OCI-LY1 (cell line): Measurements from ENCODE around the gene ITPK1.

ENCODE experiments used
- H2AFZ ChIP-seq: fragments of 200-600 bp; sonication (generic), shearing (Covaris generic); 2 replicates; pipeline ENCODE4 v1.6.0; 2014; ENCODE audit warnings: antibody characterized with exemption, mild to moderate bottlenecking, low read length
- H3F3A ChIP-seq: fragments of 200-600 bp; sonication (generic), shearing (Covaris generic); 2 replicates; pipeline ENCODE4 v1.6.0; 2014; ENCODE audit warnings: mild to moderate bottlenecking, antibody characterized with exemption, low read length, moderate library complexity; ENCODE audit not compliant: insufficient read depth
- H3K27ac ChIP-seq: fragments of 200-600 bp; sonication (generic); 2 replicates; pipeline ENCODE4 v1.5.1; 2014; ENCODE audit warnings: low read length, mixed run types, mild to moderate bottlenecking, low read depth; ENCODE audit not compliant: poor library complexity, severe bottlenecking
- H3K27me3 ChIP-seq: fragments of 200-600 bp; sonication (generic); 2 replicates; pipeline ENCODE4 v1.6.0; 2014; ENCODE audit warnings: antibody characterized with exemption, mild to moderate bottlenecking, low read length, moderate library complexity; ENCODE audit not compliant: insufficient read depth
- H3K36me3 ChIP-seq: fragments of 200-600 bp; sonication (generic); 2 replicates; pipeline ENCODE4 v1.6.1; 2014; ENCODE audit warnings: mild to moderate bottlenecking, antibody characterized with exemption, low read length, moderate library complexity, mixed read lengths; ENCODE audit not compliant: insufficient read depth
- H3K4me1 ChIP-seq: fragments of 200-600 bp; sonication (generic); 2 replicates; pipeline ENCODE4 v1.5.1; 2014; ENCODE audit warnings: mild to moderate bottlenecking, low read length, moderate library complexity; ENCODE audit not compliant: insufficient read depth, severe bottlenecking
- H3K4me2 ChIP-seq: fragments of 200-600 bp; sonication (generic), shearing (Covaris generic); 2 replicates; pipeline ENCODE4 v1.6.1; 2014; ENCODE audit warnings: low read length
- H3K4me3 ChIP-seq: fragments of 200-600 bp; sonication (generic); 2 replicates; pipeline ENCODE4 v1.5.1; 2014; ENCODE audit warnings: low read length, low read depth, mild to moderate bottlenecking, mixed read lengths; ENCODE audit not compliant: poor library complexity, severe bottlenecking
- H3K79me2 ChIP-seq: fragments of 200-600 bp; shearing (Covaris generic); 2 replicates; pipeline ENCODE4 v1.6.1; 2016; ENCODE audit warnings: mixed run types, low read length, mixed read lengths; ENCODE audit not compliant: insufficient read depth
- H3K9ac ChIP-seq: fragments of 200-600 bp; sonication (generic), shearing (Covaris generic); 2 replicates; pipeline ENCODE4 v1.6.1; 2014; ENCODE audit warnings: mild to moderate bottlenecking, low read length, mixed read lengths
- H3K9me2 ChIP-seq: fragments of 200-600 bp; sonication (generic), shearing (Covaris generic); 2 replicates; pipeline ENCODE4 v1.6.1; 2014; ENCODE audit warnings: low read depth, mild to moderate bottlenecking, low read length, mixed read lengths
- H3K9me3 ChIP-seq: fragments of 200-600 bp; shearing (Covaris generic); 2 replicates; pipeline ENCODE4 v1.6.1; 2014; ENCODE audit warnings: low read length, mixed read lengths
- H4K20me1 ChIP-seq: fragments of 200-600 bp; sonication (generic), shearing (Covaris generic); 2 replicates; pipeline ENCODE4 v1.6.0; 2016; ENCODE audit warnings: mild to moderate bottlenecking, low read length; ENCODE audit not compliant: insufficient read depth
- CTCF ChIP-seq: fragments of 200-600 bp; sonication (generic), shearing (Covaris generic); IDR thresholded peaks from 2 replicates; pipeline ENCODE4 v1.5.1; 2017; ENCODE audit warnings: mild to moderate bottlenecking, antibody characterized with exemption, low read length, moderate library complexity, mixed read lengths
- EZH2 ChIP-seq: fragments of 200-600 bp; sonication (generic), shearing (Covaris generic); IDR thresholded peaks from 2 replicates; pipeline ENCODE4 v1.8.0; 2017; ENCODE audit warnings: borderline replicate concordance, mixed run types, mild to moderate bottlenecking, antibody characterized with exemption, low read length, moderate library complexity, mixed read lengths

The ITPK1 gene

GRCh38 chr14:92969430-92969829 lies 146.3 kb downstream of the ITPK1 start:
- H2AFZ ChIP-seq, result no peak overlapping the region
- no peaks in the 10 kb centered on the region for H3K9me2 ChIP-seq
- no peak overlapping the region for H3K4me2 ChIP-seq
- 0 out of 2 replicates have a peak, but pooled peaks cover 4% of the 10 kb centered on the region for H3K9me3 ChIP-seq
- H3K36me3 ChIP-seq, result no peaks in the 10 kb centered on the region
- H3F3A ChIP-seq, result no peaks in the 10 kb centered on the region
- no peak overlapping the region for H3K9ac ChIP-seq
- no peaks in the 10 kb centered on the region; the same call in 1 of the 2 replicates for H3K27me3 ChIP-seq
- H3K4me3 ChIP-seq, result no peak overlapping the region
- no peak overlapping the region for H3K27ac ChIP-seq
- TF ChIP-seq EZH2, result no peak
- no peak for TF ChIP-seq CTCF
- no peaks in the 10 kb centered on the region for H3K79me2 ChIP-seq
- H3K4me1 ChIP-seq, result no peaks in the 10 kb centered on the region
- no peaks in the 10 kb centered on the region for H4K20me1 ChIP-seq

- no peak overlapping the region for H3K4me2 ChIP-seq
- H3K4me1 ChIP-seq, result no peaks in the 10 kb centered on the region
- H2AFZ ChIP-seq, result no peak overlapping the region
- H3K9me2 ChIP-seq, result no peaks in the 10 kb centered on the region
- H3K9me3 ChIP-seq, result 0 out of 2 replicates have a peak, but pooled peaks cover 4% of the 10 kb centered on the region
- no peaks in the 10 kb centered on the region for H4K20me1 ChIP-seq
- no peak overlapping the region for H3K27ac ChIP-seq
- no peak for TF ChIP-seq CTCF
- TF ChIP-seq EZH2, result no peak
- no peak overlapping the region for H3K9ac ChIP-seq
- H3F3A ChIP-seq, result no peaks in the 10 kb centered on the region
- no peaks in the 10 kb centered on the region for H3K79me2 ChIP-seq
- H3K36me3 ChIP-seq, result no peaks in the 10 kb centered on the region
- no peak overlapping the region for H3K4me3 ChIP-seq
- H3K27me3 ChIP-seq, result no peaks in the 10 kb centered on the region; the same call in 1 of the 2 replicates
Observed at GRCh38 chr14:92968291-92969020, 147.3 kb downstream of the ITPK1 start.

- no peak for TF ChIP-seq EZH2
- TF ChIP-seq CTCF, result no peak
- Histone ChIP-seq H3F3A (no peaks in the 10 kb centered on the region), H2AFZ (no peak overlapping the region), H3K4me3 (no peak overlapping the region), H3K4me2 (no peak overlapping the region), H4K20me1 (no peaks in the 10 kb centered on the region), H3K36me3 (no peaks in the 10 kb centered on the region), H3K4me1 (no peaks in the 10 kb centered on the region), H3K79me2 (no peaks in the 10 kb centered on the region), H3K27ac (no peak overlapping the region), H3K9ac (no peak overlapping the region), H3K9me3 (0 out of 2 replicates have a peak, but pooled peaks cover 4% of the 10 kb centered on the region), H3K27me3 (no peaks in the 10 kb centered on the region; the same call in 1 of the 2 replicates), H3K9me2 (no peaks in the 10 kb centered on the region)
Observed at GRCh38 chr14:92967346-92967926, 148.3 kb downstream of the ITPK1 start.
